ENCODE data around the gene BTBD18. TPM values are rescaled to one million over a fixed set of nuclear protein-coding genes. Genes with fewer than 3 reads are reported as not detected.

BTBD18 gene
- total RNA-seq, 4 donors from 2014 or later = not detected

DNA sequence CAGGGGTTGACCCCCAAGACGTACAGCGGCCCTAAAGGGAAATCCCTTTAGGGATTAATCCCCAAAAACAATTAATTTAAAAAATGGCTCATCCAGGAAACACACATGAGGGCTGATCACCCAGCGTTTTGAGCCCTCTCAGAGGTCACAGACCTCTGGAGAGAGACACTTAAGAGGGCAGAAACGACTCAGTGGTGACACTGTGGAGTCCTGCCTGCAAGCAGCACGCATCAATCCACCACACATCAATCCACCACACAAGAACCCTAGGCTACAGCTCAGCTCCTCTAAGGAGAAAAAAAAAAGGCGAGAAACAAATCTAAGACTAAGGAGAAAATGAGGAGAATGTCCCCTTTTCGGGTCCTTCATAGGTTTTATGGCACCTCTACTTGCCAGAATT lies 22.8 kb downstream of the BTBD18 start:
- TF ChIP-seq, protein P1, sequence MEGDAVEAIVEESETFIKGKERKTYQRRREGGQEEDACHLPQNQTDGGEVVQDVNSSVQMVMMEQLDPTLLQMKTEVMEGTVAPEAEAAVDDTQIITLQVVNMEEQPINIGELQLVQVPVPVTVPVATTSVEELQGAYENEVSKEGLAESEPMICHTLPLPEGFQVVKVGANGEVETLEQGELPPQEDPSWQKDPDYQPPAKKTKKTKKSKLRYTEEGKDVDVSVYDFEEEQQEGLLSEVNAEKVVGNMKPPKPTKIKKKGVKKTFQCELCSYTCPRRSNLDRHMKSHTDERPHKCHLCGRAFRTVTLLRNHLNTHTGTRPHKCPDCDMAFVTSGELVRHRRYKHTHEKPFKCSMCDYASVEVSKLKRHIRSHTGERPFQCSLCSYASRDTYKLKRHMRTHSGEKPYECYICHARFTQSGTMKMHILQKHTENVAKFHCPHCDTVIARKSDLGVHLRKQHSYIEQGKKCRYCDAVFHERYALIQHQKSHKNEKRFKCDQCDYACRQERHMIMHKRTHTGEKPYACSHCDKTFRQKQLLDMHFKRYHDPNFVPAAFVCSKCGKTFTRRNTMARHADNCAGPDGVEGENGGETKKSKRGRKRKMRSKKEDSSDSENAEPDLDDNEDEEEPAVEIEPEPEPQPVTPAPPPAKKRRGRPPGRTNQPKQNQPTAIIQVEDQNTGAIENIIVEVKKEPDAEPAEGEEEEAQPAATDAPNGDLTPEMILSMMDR (IDR thresholded peaks at IDR 0.05; ENCODE audit: low read depth) = no peak

DNA sequence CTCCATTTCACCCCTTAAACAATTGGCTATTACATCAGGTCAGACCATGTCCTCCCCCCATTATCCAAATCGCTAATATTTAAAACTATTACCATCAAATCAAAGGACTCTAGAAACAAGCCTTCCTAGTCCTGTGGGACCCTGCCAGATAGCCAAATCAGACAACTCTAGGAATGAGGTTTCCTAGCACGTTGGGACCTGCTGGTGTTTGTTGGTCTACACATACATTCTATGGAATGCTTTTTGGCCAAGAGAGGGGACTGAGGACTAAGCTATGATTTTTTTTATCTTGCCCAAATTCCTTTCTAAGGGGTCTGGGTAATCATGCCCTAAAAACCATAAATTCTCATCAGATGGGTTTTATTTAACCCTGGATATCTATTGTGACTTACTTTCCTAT lies 24.4 kb downstream of the BTBD18 start:
- TF ChIP-seq, protein P1 (IDR thresholded peaks at IDR 0.05; ENCODE audit: low read depth) = no peak

DNA sequence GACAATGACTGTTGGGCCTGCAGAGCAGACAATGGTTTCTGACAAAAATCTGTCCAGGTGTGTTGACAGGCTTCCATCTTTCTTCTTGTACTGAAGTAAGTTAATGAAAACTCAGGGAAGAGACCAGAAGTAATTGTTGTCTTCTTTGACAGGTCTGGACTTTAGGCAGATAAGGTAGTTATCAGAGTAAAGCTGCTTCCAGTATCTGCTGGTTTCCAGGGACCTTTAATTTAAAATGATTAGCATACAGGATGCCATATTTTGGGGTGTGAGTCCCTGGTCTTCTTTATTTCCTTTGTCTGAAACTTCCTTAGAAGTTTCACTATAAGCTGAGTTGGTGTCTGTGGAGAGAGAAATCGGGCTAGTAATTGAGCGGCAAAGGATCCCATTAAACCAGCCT lies 37.8 kb downstream of the BTBD18 start:
- TF ChIP-seq, protein P1 (IDR thresholded peaks at IDR 0.05; ENCODE audit: low read depth) = no peak

DNA sequence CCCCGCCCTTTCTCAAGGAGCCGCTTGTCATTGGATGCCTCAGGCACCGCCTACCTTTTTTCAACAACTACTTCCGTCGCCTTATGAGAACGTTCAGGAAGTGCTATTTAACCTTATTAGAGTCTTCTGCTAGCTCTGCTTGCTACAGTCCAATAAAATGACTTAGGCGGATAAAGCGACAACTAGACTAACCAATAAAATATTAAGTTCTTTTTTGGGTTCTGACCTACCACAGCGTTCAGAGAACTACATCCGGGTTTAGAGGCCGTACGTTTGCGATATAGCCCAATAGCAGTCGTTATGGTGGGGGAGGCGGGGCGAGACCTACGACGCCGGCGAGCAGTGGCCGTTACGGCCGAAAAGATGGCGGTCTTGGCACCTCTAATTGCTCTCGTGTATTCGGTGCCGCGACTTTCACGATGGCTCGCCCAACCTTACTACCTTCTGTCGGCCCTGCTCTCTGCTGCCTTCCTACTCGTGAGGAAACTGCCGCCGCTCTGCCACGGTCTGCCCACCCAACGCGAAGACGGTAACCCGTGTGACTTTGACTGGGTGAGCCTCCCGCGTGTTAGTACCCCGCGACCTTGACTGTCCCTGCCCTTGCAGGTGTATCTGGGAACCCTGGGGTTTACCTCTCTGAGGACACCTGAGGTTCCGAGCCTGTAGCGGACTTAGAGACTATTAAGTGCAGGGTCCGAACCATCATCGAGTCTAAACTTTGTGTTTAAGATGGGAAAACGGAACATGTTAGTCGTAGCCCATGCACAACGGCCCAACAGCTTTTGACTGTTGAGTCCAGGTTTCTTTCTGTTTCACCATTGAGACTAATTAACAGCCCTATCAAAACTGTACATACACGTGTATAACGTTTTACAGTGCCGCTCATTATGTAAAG lies 39.1 kb downstream of the BTBD18 start, which contains the start of gene TMX2:
TMX2 (plus strand) TSS at position 338 of the 895 bp plus-strand sequence; CDS start at position 364, 26 bp downstream.
- TF ChIP-seq, protein P1 (IDR thresholded peaks at IDR 0.05; ENCODE audit: low read depth) = no peak

GRCh38 chr11:57711414-57712255 lies 40.0 kb downstream of the BTBD18 start, which contains the start of gene MED19:
MED19 (minus strand) TSS chr11:57712215; CDS start chr11:57712179, 36 bp downstream.
- TF ChIP-seq, protein P1 (IDR thresholded peaks at IDR 0.05; ENCODE audit: low read depth) = no peak

GRCh38 chr11:57709802-57710367 lies 41.7 kb downstream of the BTBD18 start:
- TF ChIP-seq, protein P1 (IDR thresholded peaks at IDR 0.05; ENCODE audit: low read depth) = no peak
